Heart left ventricle (tissue), 13 donors: ENCODE data around the gene SYNE4.

Experiments
- POLR2A ChIP-seq, 2 donors: fragments of 450-650 bp; IDR thresholded peaks; one replicate each; pipeline ENCODE4 v1.6.1; 2017; ENCODE audit warnings: antibody characterized with exemption in 2 of 2, mild to moderate bottlenecking in 2 of 2, moderate library complexity in 2 of 2
- TF ChIP-seq, protein P1 (sequence below), 12 donors: fragments of 200-600 bp; sonication (generic) in 4 of 12; IDR thresholded peaks; one replicate each; pipeline versions ENCODE4 v1.5.0 to v1.8.0; 2018 to 2022; ENCODE audit warnings: antibody characterized with exemption in 12 of 12, mild to moderate bottlenecking in 5 of 12
- donor health status: ischemic (EF 13 %, LVEDD 7.1; RV severe dilation, severe dysfunction).
- donor health status: DM: no; HTN: yes; CAD: no.
- donor health status: DM: no; HTN: no; CAD: no.
- donor health status: ischemic (EF 25% LVEDD 6.9; RV normal size, moderate dysfunction).
- donor health status: ischemic (EF 25% LVEDD 5.7; RV mildly dilated, moderate dysfunction).
- donor health status: ischemic (EF 35%, LVEDD 5.7; RV mildly dilated, moderate dysfunction).
- donor health status: nonischemic (EF 11% LVEDD 7.7; RV severe dilation, severe dysfunction).
- donor health status: DM: yes; HTN: yes; CAD: no.
- donor health status: PGD.
- donor health status: ischemic (EF 29% LVEDD 5.4; RV normal size, mild dysfunction).
- donor health status: nonischemic (EF 23%, LVEDD 6.1; RV moderate dilation, normal function).

DNA sequence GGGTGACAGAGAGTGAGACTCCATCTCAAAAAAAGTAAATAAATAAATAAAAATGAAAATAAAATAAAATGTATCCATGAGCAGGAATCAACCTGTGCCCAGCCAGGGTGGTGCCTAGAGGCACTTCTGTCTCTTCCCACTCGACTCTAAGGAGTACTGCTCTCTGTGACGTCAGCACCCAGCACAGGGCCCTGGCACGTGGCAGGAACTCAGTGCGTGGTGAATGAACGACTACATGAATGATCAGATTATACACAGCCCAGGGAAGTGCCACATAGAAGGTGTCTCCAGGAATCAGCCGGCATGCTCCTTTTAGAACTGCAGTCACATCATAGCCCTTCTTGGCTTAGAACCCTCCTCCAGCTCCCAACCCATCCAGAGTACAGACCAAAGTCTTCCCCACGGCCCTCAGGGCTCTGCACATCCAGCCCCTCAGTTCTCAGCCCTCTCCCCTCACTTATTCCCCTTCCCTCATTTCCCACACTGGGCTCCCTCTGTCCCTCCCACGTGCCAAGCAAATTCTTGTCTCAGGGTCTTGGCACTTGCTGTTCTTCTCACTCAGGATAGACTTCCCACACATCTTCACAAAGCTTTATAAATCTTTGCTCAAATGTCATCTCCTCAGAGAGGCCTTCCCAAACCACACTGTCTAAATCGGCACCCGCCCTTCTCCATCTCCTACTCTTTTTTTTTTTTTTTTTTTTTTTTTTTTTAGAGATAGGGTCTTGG lies 19.9 kb upstream of the SYNE4 start:
- TF ChIP-seq, protein P1, sequence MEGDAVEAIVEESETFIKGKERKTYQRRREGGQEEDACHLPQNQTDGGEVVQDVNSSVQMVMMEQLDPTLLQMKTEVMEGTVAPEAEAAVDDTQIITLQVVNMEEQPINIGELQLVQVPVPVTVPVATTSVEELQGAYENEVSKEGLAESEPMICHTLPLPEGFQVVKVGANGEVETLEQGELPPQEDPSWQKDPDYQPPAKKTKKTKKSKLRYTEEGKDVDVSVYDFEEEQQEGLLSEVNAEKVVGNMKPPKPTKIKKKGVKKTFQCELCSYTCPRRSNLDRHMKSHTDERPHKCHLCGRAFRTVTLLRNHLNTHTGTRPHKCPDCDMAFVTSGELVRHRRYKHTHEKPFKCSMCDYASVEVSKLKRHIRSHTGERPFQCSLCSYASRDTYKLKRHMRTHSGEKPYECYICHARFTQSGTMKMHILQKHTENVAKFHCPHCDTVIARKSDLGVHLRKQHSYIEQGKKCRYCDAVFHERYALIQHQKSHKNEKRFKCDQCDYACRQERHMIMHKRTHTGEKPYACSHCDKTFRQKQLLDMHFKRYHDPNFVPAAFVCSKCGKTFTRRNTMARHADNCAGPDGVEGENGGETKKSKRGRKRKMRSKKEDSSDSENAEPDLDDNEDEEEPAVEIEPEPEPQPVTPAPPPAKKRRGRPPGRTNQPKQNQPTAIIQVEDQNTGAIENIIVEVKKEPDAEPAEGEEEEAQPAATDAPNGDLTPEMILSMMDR (IDR thresholded peaks at IDR 0.05) = no peak
- TF ChIP-seq POLR2A (IDR thresholded peaks at IDR 0.05) = no peak
